ENCODE measurements around the gene APOC4.

DNA sequence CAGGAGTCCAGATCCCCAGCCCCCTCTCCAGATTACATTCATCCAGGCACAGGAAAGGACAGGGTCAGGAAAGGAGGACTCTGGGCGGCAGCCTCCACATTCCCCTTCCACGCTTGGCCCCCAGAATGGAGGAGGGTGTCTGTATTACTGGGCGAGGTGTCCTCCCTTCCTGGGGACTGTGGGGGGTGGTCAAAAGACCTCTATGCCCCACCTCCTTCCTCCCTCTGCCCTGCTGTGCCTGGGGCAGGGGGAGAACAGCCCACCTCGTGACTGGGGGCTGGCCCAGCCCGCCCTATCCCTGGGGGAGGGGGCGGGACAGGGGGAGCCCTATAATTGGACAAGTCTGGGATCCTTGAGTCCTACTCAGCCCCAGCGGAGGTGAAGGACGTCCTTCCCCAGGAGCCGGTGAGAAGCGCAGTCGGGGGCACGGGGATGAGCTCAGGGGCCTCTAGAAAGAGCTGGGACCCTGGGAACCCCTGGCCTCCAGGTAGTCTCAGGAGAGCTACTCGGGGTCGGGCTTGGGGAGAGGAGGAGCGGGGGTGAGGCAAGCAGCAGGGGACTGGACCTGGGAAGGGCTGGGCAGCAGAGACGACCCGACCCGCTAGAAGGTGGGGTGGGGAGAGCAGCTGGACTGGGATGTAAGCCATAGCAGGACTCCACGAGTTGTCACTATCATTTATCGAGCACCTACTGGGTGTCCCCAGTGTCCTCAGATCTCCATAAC, 36.4 kb upstream of the APOC4 start, which contains the start of gene APOE:
- TF ChIP-seq POLR2A (IDR thresholded peaks at IDR 0.05) = no peak
- TF ChIP-seq, protein P1, sequence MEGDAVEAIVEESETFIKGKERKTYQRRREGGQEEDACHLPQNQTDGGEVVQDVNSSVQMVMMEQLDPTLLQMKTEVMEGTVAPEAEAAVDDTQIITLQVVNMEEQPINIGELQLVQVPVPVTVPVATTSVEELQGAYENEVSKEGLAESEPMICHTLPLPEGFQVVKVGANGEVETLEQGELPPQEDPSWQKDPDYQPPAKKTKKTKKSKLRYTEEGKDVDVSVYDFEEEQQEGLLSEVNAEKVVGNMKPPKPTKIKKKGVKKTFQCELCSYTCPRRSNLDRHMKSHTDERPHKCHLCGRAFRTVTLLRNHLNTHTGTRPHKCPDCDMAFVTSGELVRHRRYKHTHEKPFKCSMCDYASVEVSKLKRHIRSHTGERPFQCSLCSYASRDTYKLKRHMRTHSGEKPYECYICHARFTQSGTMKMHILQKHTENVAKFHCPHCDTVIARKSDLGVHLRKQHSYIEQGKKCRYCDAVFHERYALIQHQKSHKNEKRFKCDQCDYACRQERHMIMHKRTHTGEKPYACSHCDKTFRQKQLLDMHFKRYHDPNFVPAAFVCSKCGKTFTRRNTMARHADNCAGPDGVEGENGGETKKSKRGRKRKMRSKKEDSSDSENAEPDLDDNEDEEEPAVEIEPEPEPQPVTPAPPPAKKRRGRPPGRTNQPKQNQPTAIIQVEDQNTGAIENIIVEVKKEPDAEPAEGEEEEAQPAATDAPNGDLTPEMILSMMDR (IDR thresholded peaks at IDR 0.05) = no peak

All from stomach (tissue), 4 donors.